Measurements from ENCODE around the gene FGD1. TPM values are rescaled to one million over a fixed set of nuclear protein-coding genes. Genes with fewer than 3 reads are reported as not detected.

FGD1 gene
- polyA plus RNA-seq, 4 donors: 16.4 to 25.9 (median 21.7) TPM

DNA sequence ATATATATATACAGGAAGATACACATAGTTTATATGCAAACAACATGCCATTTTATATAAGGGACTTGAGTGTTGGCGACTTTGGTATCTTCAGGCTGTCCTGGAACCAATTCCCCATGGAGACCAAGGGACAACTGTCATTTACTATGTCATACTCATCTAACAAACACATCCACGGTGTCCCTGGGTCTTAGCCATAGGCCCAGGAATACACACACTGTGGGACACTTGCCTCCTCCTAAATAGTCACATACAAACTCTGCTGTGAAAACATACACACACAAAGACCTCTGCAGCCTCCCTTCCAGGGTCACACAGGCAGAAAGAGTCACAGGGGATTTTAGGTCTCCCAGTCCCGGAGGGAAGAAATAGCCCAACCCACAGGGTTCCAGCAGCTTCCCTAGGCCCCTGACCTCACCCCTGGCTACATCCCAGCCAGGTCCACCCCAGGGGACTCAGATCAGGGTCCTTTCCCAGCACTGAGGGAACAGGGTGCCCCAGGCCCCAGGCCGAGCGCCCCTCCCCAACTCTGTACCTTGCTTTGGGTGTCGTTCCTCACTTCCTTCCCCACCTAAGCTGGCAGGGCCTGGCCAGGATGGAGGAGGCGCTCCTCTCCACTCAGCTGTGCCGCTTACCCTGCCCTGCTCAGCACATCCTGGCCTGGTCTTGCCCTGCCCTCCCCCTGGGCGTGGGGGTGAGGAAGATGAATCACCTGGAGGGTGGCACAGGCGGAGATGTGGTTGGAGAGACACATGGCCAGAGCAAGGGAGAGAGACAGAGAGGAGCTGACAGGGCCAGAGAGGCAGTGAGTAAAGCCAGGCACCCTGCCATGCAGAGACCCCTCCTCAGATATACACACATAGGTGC, 21.8 kb downstream of the FGD1 start:
- no peak for DNase-seq (ENCODE audit: low read depth in 4 of 4, low spot score in 2 of 4)

DNA sequence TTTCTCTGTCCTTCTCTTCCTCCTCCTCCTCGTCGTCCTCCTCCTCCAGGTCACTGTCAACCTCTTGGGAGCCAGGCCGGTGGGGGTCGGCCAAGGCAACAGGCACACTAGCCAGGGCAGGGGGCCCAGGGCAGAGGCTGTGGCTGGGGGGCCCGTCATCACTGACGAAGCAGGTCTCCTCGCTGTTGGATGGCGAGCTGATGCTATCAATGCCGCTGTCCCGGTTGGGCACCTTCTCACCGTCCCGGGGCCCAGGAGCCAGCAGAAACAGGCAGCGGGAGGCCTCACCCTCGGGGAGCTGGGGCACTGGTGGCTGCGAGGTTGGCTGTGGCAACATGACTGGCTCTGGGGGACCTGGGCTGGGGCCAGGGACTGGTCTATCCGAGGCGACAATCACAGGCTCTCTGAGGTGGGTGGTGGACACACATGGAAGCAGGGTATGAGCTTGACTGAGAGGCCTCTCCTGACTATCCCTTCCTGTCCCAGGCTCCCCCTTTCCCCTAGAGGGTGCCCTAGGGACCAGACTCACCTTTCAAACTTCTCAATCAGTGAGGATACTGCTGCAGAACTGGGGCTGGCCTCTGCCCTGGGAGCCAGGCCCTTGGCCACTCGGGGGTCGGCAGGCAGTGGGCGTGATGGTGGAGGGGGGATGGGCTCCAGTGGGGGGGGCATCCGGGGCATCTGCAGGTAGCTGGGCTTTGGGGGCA, 25.8 kb downstream of the FGD1 start:
- no peak for DNase-seq (ENCODE audit: low read depth in 4 of 4, low spot score in 2 of 4)

DNA sequence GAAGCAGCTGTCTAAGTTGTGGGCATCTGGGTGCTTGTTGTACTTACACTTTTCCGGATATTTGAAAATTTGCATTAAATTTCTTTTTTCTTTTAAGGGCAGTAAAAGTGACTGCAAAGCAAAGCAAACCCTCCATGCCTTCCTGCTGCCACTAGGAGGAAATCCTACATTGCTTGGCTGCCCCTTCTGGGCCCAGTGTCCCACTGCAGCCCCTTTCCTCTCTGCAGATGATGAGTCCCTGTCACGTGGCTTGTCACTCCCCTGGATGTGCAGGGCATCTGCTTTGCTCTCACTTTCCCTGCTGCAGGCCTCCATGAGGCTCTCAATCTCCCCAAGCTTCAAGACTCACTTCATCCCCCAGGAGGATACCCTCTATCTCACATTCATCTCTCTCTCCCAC, 43.1 kb downstream of the FGD1 start:
- no peak for DNase-seq (ENCODE audit: low read depth in 4 of 4, low spot score in 2 of 4)

DNA sequence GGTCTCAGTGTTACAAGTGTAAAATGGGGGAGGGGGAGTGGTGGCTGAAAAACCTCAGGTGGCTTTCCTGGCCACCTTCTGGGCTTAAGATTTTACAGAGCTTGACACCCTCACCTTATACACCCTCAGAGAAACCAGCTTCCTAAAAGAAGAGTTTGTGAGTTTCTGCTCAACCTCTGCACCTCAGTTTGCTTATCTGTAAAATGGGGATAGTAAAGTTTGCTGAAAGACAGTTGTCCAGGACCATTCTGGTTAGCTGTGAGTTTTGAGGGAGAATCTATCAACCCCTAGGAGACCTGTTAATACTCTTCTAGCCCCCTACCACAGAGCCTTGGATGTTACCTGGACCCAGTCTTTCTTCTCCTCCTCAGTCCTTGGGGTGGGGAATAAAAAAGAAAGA, 46.1 kb downstream of the FGD1 start:
- DNase-seq (ENCODE audit: low read depth in 4 of 4, low spot score in 2 of 4): no peak

DNA sequence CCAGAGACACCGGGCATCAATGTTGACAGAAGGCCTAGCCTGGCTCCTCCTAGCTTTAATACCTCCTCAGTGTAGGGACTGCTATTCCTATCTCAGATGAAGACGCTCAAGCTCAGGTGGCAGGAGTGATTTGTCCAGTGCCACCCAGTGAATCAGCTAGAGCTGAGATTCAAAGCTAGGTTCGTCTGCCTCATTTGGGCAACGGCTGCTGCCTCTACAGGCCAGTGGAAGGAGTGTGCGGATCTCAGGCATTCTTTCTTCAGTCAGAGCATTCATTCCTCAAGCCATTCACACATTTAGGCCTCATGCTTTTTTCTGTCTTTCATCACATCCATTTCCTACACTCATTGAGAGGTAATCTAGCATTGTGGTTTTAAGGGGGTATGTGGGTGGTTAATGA, 48.6 kb downstream of the FGD1 start:
- no peak for DNase-seq (ENCODE audit: low read depth in 4 of 4, low spot score in 2 of 4)

DNA sequence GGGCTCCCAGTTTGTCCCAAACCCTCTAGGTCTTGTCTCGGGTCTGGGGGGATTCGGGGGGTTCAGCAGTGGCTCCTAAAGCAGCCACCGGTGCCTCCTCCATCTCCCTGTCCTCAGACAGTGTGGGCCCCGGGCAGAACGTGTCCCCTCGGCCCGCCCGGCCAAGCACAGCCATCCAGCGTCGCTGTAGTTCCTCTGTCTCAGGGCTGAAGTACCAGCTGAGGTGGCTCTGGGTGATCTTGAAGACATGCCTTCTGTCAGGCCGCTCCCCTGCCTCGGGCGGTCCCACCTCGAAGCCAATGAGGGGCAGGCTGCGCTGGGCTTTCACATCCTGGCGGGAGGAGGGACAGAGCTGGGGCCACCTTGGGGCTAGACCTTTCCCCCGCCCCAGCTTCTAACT, 50.0 kb downstream of the FGD1 start:
- no peak for DNase-seq (ENCODE audit: low read depth in 4 of 4, low spot score in 2 of 4)

DNA sequence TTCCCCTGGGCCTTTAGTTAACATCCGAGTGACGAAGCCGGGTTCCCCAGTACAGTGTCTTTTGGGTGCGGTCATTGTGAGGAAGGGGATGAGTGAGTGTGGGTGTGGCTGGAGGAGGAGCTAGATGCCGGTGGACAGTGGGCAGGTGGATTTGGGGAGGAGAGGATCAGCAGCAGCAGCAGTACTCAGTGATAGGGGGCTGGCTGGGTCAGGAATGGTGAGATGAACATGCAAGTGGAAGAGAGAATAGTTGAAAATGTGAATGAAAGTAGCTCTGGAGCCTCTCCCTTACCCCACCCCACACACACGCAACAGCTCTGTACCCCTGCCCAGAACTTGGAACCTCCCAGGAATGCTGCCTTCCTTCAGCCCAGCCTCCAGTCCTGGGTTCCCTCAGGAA, 51.3 kb downstream of the FGD1 start:
- no peak for DNase-seq (ENCODE audit: low read depth in 4 of 4, low spot score in 2 of 4)

DNA sequence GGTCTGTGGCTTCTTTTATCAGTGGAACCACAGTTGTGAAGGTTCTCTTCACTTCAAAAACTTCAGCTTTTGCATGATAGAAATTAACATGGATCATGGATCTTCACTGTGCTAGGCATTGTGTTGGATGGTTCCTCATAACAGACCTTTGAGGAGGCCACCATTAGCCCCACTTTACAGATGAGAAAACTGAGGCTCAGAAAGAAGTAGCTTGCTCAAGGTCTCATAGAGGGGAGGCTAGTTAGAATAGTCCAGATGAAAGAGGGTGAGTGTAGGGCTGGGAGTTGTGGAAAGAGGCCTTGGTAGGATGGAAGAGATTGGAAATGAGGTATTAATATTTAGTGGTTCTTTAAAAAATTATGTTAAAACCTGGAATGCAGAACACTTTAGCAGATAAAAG, 53.2 kb downstream of the FGD1 start:
- DNase-seq (ENCODE audit: low read depth in 4 of 4, low spot score in 2 of 4): no peak

DNA sequence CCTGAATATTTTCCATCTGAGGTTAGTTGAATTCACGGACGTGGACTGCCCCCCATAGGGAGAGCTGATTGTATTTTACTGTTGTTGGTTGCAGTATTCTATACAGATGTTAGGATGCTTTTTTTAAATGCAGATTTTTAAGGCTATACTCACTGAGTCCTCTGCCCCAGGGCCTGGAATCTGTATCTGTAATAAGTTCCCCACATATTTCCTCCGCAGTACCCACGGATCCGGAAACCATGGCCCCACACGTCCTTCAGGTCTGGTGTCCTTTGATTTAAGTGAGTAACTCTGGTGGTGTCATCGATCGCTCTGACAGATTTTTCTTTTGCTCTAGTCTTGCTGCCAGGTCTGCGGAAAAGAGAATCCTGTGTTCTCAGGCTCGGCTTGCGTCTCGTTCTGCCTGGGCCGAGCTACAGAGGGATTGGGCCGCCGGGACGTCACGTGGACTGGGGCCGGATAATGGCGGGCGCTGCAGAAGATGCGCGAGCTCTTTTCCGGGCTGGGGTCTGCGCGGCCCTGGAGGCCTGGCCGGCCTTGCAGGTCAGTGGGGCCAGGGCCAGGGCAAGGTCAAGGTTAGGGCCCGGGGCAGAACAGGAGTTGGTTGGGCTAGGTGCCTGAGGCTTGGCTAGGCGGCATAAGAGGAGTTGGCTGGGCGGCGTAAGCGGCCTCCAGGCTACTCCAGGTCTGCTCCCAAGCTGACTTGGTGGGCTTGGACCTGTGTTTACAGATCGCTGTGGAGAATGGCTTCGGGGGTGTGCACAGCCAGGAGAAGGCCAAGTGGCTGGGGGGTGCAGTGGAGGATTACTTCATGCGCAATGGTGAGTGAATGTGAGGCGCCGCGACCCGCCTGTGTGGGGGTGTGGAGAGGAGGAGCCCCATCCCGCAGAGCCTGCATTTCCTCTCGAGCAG, 55.8 kb downstream of the FGD1 start, which contains the start of gene TSR2:
Gene TSR2, plus strand, starts transcription at position 445 of the 912 bp plus-strand sequence. Its CDS starts 18 bp downstream, at position 463.
- peak in 3 of 4 donors; percentile 58 to 68 (median 64) for DNase-seq (ENCODE audit: low read depth in 4 of 4, low spot score in 2 of 4)

DNA sequence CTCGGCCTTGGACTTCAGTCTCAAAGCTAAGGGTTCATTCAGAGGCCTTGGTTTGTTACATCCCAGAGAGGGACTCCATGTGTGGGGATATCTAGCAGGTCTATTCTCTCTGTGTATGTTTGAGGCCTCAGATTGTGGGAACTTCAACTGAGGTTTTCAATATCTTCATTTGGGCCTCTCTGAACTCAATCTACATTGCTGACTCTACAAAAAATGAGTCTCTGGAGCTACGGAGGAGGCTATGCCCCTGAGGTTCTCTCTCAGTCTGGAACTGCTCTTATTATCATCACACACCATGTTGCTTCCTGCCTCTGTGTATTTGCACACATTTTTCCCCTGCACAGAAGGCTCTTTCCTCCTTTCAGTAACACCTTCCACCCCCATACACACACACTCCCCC, 60.9 kb downstream of the FGD1 start:
- no peak for DNase-seq (ENCODE audit: low read depth in 4 of 4, low spot score in 2 of 4)

DNA sequence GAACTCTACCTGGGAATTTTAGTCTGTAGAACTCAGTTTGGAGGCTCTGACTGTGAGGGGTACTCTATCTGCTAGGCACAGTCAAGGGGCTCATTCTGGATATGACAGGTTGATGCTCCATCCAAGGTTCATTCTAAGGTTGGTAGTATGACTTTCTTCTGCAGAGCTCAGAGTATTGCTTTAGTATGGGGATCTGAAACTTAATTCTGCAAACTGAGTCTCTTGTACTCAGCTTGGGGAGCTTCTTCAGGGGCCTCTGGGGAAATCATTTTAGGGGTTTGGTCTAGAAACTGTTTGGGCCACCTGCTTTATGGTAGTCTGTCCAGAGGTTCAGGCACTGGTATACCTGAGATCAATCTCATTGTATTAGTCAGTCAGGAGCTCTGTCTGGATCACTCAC, 65.5 kb downstream of the FGD1 start:
- no peak for DNase-seq (ENCODE audit: low read depth in 4 of 4, low spot score in 2 of 4)

DNA sequence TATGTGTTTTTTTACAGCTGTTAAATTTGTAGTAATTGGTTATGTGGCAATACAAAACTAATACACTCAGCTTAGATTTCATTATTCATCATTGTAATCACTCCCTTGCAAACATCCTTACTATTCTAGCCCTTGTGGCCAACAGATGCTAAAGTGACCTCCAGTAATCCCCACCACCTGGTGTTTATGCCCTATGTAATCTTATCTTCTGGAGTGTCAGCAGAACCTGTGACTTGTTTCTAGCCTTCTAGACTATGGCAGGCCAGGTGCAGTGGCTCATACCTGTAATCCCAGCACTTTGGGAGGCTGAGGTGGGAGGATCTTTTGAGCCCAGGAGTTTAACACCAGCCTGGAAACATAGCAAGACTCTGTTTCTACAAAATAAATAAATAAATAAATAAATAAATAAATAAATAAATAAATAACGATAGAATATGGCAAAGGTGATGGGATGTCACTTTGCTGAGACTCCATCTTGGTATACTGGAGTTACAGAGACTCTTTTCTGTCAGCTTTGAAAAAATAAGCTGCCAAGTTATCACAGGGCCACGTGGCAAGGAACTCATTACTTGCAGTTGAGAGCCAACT, 68.1 kb downstream of the FGD1 start:
- no peak for DNase-seq (ENCODE audit: low read depth in 4 of 4, low spot score in 2 of 4)

DNA sequence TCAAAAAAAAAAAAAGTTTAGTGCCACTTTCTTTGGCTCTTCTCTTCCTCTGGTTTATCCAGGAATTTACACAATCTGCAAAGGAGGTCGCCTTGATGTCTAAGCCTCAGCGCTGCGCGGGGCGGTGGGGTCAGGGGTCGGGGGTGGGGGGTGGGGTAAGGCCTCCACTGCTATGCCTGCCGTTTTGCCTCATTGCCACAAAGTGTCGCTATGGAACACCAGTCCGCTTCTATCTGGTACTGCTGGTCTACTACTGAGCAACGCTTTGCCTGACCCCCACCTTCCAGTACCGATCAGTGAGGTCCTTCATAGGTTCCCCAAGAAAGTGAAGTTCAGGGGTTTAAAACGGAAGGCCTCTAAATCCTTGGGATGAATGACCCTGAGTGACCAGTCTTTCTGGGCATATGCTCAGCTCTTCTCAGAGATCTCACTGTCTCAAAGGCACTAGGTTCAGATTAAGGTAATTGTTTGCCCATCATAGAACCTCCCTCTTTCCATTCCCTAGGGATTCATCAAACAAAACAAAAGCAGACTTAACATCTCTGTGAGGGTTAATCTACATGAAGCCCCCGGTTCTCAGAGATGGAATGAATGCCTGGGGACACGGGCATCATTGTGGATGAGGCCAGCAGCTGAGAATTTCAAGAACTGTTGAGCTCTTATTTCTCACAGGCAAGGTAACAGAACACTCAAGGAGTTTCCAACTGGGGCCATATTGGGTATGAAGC, 72.7 kb downstream of the FGD1 start:
- no peak for DNase-seq (ENCODE audit: low read depth in 4 of 4, low spot score in 2 of 4)

DNA sequence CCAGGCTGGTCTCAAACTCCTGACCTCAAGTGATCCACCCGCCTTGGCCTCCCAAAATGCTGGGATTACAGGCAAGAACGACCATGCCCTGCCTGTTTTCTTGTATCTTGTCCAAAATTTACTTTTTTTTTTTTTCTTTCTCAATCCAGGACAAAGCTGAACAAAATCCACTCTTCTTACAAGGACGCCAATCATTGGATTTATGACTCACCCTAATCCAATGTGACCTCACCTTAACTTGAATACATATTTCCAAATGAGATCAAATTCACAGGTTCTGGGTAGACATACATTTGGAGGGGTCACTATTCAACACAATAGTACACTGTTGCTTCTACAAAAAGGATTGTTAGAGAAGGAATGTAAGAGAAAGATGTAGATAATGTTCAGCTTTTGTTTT, 73.9 kb downstream of the FGD1 start:
- DNase-seq (ENCODE audit: low read depth in 4 of 4, low spot score in 2 of 4): no peak

DNA sequence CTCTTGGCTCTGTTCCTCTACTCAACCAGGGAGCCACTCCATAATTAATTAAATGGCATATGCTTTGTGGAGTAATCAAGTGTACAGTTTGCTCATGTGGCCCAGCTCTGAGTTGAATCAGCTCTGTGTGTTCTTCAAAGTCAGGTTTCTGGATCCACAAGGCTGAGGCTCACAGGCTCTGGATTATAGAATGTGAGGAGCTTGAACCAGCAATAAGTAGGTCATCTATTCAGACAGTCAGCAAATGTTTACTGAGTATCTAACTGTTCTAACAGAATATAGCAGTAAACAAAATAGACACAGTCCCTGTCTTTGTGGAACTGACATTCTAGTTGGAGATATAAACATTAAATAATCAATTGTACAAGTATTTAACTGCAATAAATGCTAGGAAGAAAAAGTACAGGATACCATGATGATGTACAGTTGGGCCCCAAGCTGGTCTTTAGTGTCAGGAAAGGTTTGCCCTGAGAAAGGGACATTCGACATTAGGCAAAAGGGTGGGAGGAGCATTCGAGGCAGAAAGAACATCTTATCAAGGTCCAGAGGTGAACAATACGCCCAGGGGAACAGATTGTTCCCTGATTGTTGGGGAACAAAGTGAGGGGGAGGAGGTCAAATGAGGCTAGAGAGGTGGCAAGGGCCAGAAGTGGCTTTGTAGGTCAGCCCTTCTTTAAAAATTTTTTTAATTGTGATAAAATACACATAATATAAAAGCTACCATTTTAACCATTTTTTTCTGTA, 76.3 kb downstream of the FGD1 start:
- DNase-seq (ENCODE audit: low read depth in 4 of 4, low spot score in 2 of 4): no peak

DNA sequence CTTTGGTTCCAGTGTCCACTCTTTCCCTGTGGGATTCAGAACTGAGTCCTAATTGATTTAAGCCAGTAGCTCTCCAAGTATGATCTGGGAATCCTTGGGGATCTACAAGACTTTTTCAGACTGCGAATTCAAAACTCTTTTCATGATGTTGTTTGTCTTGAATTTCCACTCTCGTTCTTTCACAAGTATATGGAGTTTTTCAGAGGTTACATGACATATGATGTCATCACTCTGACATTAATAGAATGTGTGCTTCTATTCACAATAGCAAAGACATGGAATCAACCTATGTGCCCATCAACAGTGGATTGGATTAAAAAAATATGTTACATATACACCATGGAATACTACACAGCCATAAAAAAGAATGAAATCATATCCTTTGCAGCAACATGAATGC, 79.1 kb downstream of the FGD1 start:
- DNase-seq (ENCODE audit: low read depth in 4 of 4, low spot score in 2 of 4): no peak

DNA sequence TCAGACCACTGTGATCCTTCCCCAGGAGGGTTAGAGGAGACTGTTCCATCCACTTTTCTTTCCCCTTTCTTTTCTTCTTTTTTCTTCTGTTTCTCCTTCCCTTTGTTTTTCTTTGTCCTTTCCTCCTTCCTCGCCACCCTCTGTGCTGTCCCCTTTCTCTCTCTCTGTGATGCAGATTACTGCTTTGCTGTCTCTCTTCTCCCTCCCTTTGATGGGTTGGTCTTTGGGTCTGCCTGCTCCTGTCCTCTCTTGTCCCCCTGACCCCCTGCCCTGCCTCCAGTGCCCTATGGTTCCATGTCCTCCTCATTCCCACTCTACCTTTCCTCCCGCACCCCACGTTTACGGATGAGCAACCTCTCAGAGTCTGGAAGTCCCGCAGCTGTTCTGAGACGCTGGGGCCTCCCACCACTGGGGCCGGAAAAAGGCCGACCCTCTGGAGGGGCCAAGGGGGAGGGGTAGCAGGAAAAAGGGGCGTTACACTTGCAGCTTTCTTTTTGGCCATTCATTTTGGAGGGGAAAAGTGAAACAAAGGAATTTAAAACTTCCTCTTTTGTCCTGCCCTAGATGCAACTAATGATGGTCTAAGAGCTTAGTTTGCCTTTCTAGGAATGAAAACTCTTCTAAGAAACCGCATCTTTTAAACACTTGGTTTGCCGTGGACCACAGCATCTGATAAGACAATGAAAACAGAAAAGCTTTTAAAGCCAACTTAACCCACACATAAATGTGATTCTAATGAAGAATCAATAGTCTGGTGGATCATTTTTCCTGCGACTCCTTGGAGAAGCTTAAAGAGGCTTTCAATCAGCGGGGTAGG, 80.3 kb downstream of the FGD1 start:
- DNase-seq (ENCODE audit: low read depth in 4 of 4, low spot score in 2 of 4): no peak

DNA sequence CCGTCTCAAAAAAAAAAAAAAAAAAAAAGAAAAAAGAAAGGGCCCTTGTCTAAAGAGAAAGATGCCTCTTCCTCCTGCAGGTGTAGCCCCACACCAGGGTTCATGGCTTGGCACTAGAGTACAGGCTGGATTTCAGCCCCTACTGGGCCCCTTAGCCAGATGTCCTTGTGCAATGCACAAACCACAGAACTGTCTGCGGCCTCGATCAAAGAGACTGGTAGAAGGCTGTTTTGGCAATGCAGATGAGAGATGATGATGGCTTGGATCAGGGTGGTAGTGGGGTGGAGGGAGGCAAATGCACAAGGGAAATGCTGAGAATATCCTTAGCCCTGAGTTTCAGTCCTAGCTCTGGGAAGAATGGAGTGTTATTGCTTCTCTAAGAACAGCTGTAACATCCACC, 82.3 kb downstream of the FGD1 start:
- no peak for DNase-seq (ENCODE audit: low read depth in 4 of 4, low spot score in 2 of 4)
